HEK293 (cell line): ENCODE data around the gene ENKD1.

Experiments
- PRDM10 ChIP-seq: fragments of 450-650 bp; formaldehyde crosslinking; IDR thresholded peaks from 2 replicates; pipeline ENCODE4 v1.5.1; 2016; ENCODE audit warnings: missing biosample characterization, missing genetic modification characterization
- SP2 ChIP-seq: fragments of 450-650 bp; formaldehyde crosslinking; IDR thresholded peaks from 2 replicates; pipeline ENCODE4 v1.5.1; 2016; ENCODE audit warnings: missing biosample characterization, missing genetic modification characterization
- YY2 ChIP-seq: fragments of 450-650 bp; formaldehyde crosslinking; IDR thresholded peaks from 2 replicates; pipeline ENCODE4 v1.5.1; 2016; ENCODE audit warnings: missing biosample characterization, missing genetic modification characterization
- ZBTB7A ChIP-seq: fragments of 450-650 bp; formaldehyde crosslinking; IDR thresholded peaks from 2 replicates; pipeline ENCODE4 v1.5.1; 2016; ENCODE audit warnings: low read depth, missing biosample characterization, missing genetic modification characterization
- ZNF274 ChIP-seq, 2 experiments: fragments of 200-500 bp in 1 of 2; fragments of 450-650 bp in 1 of 2; sonication (Bioruptor generic) in 1 of 2; formaldehyde crosslinking in 1 of 2; IDR thresholded peaks; 2 replicates each; pipeline versions ENCODE4 v1.5.1 to v1.6.1; 2014 to 2016; ENCODE audit warnings: borderline replicate concordance in 1 of 2, inconsistent platforms in 1 of 2, low read length in 1 of 2, missing biosample characterization in 1 of 2, missing genetic modification characterization in 1 of 2
- TF ChIP-seq, protein P1 (sequence below): fragments of 450-650 bp; formaldehyde crosslinking; IDR thresholded peaks from 2 replicates; pipeline ENCODE4 v1.5.1; 2016; ENCODE audit warnings: missing biosample characterization, missing genetic modification characterization

- TF ChIP-seq SP2 (no peak), ZBTB7A (tag by site-specific recombination) (no peak), YY2 (tag by site-specific recombination) (no peak), PRDM10 (tag by site-specific recombination) (peak; percentile 35; the same call in 1 of the 2 replicates), ZNF274 (IDR thresholded peaks at IDR 0.05; ENCODE audit: low read length) (no peak), ZNF274 (tag by site-specific recombination; IDR thresholded peaks at IDR 0.05; ENCODE audit: borderline replicate concordance) (no peak)
- TF ChIP-seq, protein P1, sequence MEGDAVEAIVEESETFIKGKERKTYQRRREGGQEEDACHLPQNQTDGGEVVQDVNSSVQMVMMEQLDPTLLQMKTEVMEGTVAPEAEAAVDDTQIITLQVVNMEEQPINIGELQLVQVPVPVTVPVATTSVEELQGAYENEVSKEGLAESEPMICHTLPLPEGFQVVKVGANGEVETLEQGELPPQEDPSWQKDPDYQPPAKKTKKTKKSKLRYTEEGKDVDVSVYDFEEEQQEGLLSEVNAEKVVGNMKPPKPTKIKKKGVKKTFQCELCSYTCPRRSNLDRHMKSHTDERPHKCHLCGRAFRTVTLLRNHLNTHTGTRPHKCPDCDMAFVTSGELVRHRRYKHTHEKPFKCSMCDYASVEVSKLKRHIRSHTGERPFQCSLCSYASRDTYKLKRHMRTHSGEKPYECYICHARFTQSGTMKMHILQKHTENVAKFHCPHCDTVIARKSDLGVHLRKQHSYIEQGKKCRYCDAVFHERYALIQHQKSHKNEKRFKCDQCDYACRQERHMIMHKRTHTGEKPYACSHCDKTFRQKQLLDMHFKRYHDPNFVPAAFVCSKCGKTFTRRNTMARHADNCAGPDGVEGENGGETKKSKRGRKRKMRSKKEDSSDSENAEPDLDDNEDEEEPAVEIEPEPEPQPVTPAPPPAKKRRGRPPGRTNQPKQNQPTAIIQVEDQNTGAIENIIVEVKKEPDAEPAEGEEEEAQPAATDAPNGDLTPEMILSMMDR (tag by site-specific recombination) = no peak
Measured at GRCh38 chr16:67657751-67658518, 8.6 kb downstream of the ENKD1 start.
